ENCODE measurements around the gene DOC2B.
"Not testable (repeated sequence)": the region's sequence is repeated elsewhere in the genome, so short reads cannot be mapped to it uniquely, and the experiment has no call there.

Gene DOC2B

DNA sequence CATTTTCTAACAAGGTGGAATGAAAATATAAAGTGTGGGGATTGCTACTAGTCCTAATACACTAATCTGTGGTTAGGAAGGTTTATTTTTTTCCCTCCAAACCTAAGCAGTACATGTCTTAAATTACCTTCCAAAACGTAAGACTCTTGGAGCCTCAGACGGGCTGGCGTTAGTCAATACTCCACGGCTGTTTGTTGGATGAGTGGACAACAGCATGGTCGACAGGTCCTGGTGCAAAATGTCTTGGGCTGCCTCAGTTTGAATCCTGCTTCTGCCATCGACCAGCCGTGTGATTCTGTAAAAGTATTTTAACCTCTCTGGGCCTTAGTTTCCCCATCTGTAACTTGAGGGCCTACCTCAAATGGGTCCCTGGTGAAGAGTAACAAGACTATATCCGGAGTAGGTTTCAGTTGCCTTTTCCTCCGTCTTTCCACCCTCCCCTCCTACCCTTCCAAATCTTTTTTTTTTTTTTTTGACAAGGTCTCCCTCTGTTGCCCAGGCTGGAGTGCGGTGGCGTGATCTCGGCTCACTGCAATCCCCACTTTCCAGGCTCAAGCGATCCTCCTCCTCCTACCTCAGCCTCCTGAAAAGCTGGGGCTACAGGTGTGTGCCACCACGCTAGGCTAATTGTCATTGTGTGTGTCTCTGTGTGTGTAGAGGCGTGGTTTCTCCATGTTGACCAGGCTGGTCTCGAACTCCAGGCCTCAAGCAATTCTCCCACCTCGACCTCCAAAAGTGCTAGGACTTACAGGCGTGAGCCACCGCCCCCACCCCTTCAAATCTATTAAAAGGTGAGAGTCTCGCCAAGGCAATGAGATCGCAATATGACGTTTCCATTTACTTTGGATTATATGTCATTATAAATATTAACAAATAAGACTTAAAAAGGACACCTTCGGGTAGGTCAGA, 38.3 kb downstream of the DOC2B start:
- no peak for DNase-seq

- no peak for DNase-seq
Measured at GRCh38 chr17:142102-142661, 39.3 kb downstream of the DOC2B start.

GRCh38 chr17:139401-140205, 41.8 kb downstream of the DOC2B start:
- not testable (repeated sequence) for DNase-seq

- DNase-seq = not testable (repeated sequence)
Measured at GRCh38 chr17:137166-137807, 44.2 kb downstream of the DOC2B start, which contains the start of gene SCGB1C2. TSS of gene SCGB1C2 (plus strand) at chr17:137569. CDS start at chr17:137591, 22 bp downstream.

GRCh38 chr17:136531-136930, 44.9 kb downstream of the DOC2B start:
- DNase-seq = not testable (repeated sequence)

GRCh38 chr17:135895-136294, 45.6 kb downstream of the DOC2B start:
- DNase-seq = not testable (repeated sequence)

DNA sequence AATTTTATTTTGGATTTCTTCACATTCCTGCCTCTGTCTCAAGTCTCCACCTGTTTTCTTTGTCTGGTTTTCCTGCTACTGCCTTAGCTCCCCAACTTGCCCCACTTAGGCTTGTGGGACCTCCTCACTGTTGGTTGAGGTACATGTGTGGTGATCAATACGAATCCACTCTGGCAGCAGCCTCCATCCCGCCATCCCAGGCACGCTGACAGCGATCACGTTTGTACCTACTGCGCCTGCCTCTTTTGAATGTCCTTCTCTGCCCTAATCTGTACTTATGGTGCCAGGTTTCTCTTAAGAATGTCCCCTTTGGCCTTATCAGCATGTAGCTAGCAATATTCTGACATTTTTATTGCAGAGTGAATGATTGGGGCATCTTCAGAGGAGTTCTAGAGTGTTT, 46.4 kb downstream of the DOC2B start:
- not testable (repeated sequence) for DNase-seq

DNA sequence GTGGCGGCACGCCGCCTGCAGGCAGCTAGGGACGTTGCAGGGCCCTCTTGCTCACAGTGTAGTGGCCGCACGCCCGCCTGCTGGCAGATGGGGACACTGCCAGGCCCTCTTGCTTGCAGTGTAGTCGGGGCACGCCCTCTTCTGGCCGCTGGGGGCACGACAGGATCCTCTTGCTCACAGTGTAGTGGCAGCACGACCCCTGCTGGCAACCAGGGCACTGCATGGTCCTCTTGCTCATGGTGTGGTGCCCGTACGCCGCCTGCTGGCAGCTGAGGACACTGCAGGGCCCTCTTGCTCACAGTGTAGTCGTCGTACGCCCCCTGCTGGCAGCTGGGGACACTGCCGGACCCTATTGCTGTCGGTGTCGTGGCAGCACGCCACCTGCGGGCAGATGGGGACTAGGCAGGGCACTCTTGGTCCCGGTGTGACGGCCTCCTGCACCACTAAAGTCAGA, 47.1 kb downstream of the DOC2B start:
- not testable (repeated sequence) for DNase-seq

DNA sequence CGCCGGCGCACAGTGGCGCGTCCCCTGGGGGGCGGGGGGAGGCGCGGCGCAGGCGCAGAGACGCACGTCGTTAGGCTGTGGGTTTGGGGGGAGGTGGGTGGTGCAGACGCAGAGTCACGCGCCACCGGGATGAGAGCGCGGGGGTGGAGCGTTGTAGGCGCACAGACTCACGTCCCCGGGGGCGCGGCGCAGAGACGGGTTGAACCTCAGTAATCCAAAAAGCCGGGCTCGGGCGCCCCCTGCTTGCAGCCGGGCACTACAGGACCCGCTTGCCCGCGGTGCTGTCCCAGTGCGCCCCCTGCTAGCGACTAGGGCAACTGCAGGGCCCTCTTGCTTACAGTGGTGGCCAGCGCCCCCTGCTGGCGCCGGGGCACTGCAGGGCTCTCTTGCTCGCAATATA, 47.5 kb downstream of the DOC2B start:
- not testable (repeated sequence) for DNase-seq

DNA sequence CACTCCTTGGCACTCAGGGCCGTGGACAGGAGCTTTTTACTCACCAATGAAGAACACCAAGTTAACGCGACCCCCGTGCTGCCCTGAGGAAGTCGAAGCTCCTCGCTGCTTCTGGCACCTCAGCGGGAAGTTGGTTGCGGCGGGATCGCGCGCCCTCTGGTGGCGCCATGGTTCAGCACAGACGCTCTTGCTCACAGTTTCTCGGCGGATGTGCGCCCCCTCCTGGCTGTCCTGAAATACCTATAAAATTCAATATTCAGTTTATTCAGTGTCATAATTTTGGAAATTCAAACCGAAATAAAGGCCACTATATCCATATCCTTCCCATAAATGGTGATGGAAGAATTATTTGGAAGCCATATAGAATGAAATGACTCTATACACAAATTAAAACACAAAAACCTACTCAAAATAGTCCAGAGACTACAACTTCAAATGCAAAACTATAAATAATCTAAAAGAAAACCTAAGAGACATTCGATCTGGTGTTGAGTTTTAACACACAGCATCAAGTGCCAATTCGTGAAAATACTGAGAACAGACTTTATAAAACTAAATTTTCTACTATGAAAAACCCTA, 63.0 kb downstream of the DOC2B start:
- not testable (repeated sequence) for DNase-seq

DNA sequence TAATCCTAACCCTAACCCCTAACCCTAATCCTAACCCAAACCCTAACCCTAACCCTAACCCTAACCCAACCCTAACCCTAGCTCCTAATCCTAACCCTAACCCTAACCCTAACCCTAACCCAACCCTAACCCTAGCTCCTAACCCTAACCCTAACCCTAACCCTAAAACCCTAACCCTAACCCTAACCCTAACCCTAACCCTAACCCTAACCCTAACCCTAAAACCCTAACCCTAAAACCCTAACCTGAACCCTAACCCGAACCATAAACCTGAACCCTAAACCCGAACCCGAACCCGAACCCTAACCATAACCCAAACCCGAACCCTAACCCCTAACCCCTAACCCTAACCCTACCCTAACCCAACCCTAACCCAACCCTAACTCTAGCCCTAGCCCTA, 68.3 kb downstream of the DOC2B start:
- not testable (repeated sequence) for DNase-seq
